Iris pigment epithelial cell (primary cell): ENCODE data around the gene SPESP1.

ENCODE experiments used
- DNase-seq: peaks from one replicate; pipeline ENCODE4 v3.0.0-alpha.2; 2011; ENCODE audit warnings: low read depth

The SPESP1 gene

GRCh38 chr15:68930268-68931022 is at the start of gene SPESP1:
SPESP1 (plus strand) TSS chr15:68930525; CDS start chr15:68930654, 129 bp downstream.
- DNase-seq, result peak; percentile 4

DNA sequence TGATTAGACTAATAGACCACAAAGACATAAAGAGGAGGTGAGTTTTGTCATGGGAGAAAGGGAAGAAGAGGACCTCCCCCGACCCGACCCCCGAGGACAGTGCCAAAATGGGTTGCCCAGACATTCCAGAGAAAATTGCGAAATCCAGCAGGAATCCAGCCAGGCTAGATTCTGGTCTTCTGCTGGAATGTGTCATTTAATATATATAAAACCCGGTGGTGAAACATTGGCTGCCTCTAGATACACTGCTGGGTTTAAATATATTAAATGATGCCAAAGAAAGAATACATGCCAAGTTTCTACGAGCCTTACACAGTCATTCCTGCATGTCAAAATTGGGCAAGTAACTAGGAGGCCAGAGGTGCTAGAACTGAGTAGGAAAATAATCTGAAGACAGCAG is 45.3 kb upstream of the SPESP1 start:
- DNase-seq, result peak; percentile 33

- no peak for DNase-seq
Measured at GRCh38 chr15:68887120-68887519, 43.2 kb upstream of the SPESP1 start.

DNA sequence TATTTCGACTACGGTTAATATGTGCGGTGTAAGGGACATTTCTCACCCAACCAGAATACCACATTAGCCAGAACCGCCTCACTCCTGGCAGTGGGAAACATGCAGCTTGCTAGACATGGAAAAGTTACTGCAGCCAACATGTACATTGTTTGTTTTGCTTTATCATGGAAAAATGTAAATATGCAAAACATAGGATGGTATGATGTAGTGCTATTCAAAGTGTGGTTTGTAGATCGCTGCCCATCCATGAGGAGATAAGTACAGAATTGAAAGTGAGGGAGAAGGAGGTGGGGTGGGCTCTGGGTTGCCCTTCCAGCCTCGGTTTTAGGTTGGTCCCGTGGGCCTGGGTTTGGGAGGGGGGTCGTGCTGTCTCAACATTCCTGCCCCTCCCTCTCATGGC is 42.5 kb upstream of the SPESP1 start:
- no peak for DNase-seq

DNA sequence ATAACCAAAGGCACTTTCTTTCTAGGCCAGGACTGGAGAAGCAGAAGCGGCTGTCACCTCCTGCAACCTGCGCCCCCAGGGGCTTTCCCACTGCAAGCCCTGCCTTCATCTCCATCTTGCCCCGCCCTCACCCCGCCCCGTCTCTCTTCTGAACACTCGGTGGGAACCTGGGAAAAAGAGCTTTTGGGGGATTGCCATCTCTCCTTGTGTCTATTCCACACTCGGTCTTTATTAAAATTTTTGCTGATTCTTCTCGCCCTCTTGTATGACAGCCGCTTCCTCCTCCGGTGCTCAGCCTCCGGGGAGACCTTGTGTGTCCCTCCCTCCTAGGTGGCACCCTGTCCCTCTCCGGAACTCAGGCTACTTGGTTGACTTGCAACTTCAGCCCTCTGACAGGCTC is 41.9 kb upstream of the SPESP1 start:
- DNase-seq, result no peak

DNA sequence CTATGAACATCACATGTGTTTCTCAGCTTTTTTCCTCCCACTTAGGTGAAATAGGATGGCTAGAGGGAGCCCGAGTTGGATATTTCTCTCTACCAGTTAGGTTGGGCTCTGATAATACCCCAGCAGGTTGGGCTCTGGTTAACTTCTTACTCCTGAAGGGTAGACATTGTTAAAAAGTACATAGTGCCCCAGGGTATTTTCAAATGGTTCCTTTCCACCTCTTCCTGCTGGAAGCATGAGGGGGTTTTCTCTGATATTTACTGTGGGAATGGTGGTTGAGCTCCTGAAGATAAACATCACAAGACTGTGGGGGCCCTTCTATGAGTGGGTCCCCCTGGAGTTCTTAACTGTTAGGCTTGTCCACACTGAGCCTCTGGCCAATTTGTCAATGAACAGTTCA is 36.1 kb upstream of the SPESP1 start:
- DNase-seq, result no peak

GRCh38 chr15:68896178-68896577 is 34.1 kb upstream of the SPESP1 start:
- DNase-seq, result no peak

GRCh38 chr15:68897016-68897415 is 33.3 kb upstream of the SPESP1 start:
- DNase-seq, result no peak

DNA sequence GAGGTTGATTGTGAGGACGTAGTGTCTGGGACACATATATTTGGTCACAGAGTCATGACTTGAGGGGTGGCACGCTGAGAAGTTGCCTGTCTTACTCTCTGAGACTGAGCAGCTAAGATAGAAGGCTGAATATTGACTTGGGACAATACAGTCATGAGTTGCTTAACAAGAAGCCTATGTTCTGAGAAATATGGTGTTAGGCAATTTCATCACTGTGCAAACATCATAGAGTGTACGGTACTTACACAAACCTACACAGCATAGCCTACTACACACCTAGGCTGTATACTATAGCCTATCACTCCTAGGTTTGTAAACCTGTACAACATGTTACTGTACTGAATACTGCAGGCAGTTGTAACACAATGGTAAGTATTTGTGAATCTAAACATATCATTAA is 30.3 kb upstream of the SPESP1 start:
- DNase-seq, result no peak

- DNase-seq, result no peak
Measured at GRCh38 chr15:68907396-68907923, 22.9 kb upstream of the SPESP1 start.

- no peak for DNase-seq
Measured at GRCh38 chr15:68909601-68910100, 20.7 kb upstream of the SPESP1 start.

- DNase-seq, result no peak
Measured at GRCh38 chr15:68910341-68910740, 20.0 kb upstream of the SPESP1 start.

DNA sequence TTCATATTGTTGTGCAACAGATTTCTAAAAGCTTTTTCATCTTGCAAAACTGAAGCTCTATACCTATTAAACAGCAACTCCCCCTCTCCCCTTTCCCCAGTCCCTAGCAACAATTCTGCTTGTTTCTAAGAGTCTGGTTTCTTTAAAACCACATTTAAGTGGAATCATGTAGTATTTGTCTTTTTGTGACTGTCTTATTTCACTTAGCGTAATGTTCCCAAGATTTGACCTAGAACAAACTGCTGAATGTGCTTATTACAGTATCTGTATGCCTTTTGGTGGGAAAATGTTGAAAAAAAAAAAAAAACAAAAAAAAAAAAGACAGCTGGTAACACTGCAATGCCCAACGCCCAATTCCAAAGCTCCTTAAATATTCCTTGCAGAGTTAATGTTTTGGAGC is 19.5 kb upstream of the SPESP1 start:
- DNase-seq, result no peak

- DNase-seq, result no peak
Measured at GRCh38 chr15:68921926-68922325, 8.4 kb upstream of the SPESP1 start.

- DNase-seq, result peak; percentile 73
Measured at GRCh38 chr15:68924866-68925560, 5.3 kb upstream of the SPESP1 start.

GRCh38 chr15:68933001-68933400 is 2.7 kb downstream of the SPESP1 start:
- peak; percentile 16 for DNase-seq

GRCh38 chr15:68934341-68934740 is 4.0 kb downstream of the SPESP1 start:
- no peak for DNase-seq

DNA sequence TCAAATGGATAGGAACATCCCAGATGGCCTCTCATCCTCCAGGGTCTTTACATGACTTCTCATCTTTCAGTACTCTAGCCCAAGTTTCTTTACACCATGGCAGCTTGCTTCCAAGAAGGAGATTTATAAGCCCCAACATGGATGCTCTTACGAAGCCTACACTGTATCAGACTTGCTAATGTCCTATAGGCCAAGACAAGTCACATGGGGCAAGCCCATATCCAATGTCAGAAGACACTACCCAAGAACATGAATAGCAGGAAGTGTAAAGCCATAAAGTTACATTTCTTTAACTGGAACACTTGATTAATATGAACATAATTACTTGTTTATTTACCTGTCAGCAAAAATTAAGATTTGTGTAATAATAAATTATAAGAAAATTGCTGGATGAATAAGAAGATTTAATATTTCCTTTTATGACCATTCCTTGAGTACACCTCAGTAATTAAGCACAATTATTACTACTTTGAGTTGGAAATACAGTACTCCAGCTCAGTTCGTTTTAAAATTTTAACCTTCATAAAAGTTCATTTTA is 5.1 kb downstream of the SPESP1 start:
- no peak for DNase-seq

DNA sequence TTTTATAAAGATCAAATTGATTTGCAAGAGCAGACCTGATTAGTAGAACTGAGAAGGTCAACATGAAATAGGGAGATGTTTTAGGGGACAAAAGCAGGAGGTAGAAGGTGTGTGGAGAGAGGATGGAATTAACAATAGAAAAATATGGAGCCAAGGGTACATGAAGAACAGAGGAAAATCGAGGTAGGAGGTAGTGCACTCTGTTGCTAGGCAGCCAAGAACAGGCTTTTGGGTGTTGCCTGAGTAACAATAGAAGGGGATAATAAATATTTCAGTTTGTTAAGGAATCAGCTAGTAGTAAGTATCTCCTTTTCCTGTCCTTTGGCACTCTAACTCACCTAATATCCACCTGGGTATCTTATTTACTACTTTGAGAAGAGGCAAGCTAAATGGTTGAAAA is 9.2 kb downstream of the SPESP1 start:
- DNase-seq, result no peak

DNA sequence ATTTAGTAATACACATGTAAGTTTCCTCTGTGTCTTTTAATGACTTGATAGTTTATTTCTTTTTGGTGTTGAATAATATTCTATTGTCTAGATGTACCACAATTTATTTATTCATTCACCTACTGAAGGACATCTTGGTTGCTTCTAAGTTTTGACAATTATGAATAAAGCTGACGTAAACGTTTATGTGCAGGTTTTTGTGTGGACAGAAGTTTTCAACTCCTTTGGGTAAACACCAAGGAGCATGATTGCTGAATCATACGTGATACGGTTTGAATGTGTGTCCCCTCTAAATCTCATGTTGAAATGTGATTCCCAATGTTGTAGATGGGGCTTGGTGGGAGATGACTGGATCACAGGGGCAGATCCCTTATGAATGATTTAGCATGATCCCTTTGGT is 21.5 kb downstream of the SPESP1 start:
- no peak for DNase-seq

DNA sequence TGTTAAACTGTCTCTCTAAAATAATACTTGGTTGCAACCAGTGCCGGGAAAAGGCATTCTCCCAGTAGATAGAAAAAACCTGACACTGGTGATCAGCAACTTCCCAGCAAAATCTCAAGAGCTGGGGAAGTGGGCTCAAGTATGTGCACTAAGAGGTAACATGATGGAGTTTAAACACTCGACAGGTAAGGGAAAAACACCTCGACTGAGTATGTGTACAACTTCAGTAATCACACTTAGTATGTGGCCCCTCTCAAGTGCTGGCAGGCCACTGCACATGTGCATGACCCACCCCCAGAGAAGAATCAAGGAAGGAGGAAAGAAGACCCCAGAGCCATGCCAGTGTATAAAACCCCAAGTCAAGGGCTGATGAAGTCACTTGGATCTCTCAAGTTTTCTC is 27.4 kb downstream of the SPESP1 start:
- DNase-seq, result no peak

- no peak for DNase-seq
Measured at GRCh38 chr15:68958597-68958996, 28.3 kb downstream of the SPESP1 start.

DNA sequence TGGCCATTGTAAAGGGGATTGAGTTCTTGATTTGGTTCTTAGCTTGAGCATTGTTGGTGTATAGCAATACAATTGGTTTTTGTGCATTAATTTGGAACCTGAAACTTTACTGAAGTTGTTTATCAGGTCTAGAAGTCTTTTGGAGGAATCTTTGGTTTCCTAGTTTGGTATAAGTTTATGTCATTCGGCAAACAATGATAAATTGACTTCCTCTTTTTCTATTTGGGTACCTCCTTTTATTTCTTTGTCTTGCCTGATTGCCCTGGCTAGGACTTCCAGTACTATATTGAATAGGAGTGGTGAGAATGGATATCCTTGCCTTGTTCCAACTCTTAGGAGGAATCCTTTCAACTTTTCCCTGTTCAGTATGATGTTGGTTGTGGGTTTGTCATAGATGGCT is 32.1 kb downstream of the SPESP1 start:
- DNase-seq, result no peak
